Stimulated activated CD8-positive, alpha-beta memory T cell treated with anti-CD3 and anti-CD28 coated beads, Interleukin-4, amount 100 ng/mL, for 24 hours (primary cell): Measurements from ENCODE around the gene NCKAP5L.
"Not testable (repeated sequence)": the region's sequence is repeated elsewhere in the genome, so short reads cannot be mapped to it uniquely, and the experiment has no call there.

Source experiments
- DNase-seq: peaks from one replicate; pipeline ENCODE4 v3.0.0-alpha.2; 2020; ENCODE audit warnings: low read depth

Gene NCKAP5L

DNA sequence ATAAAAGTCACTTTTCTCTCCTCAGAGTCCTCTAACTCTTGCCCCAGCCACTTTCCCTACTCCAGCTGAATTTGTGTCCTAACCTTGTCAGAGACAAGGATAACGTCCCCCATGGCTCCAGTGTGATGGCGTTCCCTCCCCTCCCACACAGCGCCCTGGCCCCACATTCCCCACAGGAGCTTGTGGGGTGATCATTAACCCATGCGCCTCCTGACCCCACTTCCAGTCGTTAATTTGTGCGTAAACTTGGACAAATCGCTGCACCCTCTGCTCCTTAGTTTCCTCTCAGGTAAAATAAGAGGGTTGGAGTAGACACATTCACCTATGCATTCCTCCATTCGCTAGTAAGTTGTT, 37.5 kb upstream of the NCKAP5L start:
- no peak for DNase-seq

DNA sequence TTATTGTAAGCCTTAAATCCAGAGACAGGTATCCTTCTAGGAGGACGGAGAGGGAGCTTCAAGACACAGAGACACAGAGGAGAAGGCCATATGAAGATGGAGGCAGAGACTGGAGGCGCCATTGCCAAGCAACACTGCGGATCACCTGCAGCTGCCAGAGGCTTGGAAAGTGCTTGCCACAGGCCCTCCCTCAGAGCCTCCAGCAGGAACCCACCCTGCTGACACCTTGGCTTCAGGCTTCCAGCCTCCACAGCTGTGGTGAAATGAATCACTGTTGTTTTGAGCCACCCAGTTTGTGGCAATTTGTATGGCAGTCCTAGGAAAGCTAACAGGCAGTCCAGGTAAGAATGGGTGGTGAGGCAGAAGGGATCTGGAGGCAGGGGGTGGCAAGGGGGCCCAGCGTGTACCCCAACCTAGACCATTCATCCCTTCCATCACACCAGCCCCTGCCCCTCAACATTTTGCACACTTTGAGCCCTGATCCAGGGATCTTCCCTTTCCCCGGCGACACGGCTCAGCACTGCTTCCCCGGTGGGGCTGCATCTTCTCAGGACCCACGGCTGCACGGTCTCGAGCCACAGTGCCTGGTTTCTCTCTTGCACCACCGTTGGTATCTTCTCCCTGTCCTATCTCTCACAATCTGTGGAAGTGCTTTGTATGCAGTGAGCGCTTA, 37.0 kb upstream of the NCKAP5L start:
- DNase-seq, result no peak

DNA sequence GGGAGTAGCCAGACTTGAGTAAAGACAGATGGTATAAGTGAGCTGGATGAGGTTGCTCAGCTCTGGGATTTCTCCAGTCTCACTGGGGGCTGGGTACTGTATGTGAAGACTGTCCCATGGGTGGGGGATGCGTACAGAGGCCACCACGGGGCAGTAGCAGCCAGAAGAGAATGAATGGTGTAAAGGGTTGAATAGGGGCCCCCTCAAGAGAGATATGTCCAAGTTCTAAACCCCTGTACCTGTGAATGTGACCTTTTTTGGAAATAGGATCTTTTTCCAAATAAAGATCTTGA, 36.5 kb upstream of the NCKAP5L start:
- no peak for DNase-seq

DNA sequence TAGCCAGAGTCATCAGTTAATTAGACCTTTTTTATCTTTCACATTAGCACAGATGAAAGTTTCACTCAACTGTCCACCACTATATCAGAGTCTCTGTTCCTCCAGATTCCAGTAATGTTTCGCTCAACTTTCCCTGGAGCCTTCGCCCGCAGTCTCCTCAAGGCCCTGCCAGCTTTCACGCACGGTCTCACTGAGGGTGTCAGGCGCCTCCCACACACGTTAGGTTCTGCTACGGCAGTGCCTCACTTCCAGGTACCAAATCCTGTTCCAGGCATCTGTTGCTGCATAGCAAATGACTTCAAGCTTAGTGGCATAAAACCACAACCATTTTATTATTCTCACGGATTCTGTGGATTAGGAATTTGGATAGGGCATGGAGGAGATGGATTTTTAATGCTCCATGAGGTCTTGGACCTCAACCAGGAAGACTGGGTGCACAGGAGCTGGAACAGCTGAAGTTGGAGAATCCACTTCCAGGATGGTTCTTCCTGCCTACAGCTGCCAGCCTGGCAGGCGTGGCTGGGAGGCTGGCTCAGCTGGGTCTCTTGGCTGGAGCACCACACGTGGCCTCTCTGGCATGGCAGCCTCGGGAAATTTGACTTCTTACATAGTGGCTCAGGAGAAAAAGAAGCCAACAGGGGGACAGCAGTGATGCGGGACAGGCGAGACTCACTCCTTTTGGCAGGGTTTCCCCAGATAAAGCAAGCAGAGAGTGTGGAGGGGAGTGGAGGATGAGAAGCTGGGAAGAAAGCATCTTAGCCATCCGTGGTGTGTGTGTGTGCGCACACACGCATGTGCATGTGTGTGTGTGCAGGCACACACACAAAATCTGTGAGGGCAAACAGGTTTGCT, 36.0 kb upstream of the NCKAP5L start:
- DNase-seq, result no peak

- not testable (repeated sequence) for DNase-seq
Observed at GRCh38 chr12:49860921-49861320, 32.7 kb upstream of the NCKAP5L start.

- DNase-seq, result not testable (repeated sequence)
Observed at GRCh38 chr12:49855890-49856289, 27.7 kb upstream of the NCKAP5L start.

DNA sequence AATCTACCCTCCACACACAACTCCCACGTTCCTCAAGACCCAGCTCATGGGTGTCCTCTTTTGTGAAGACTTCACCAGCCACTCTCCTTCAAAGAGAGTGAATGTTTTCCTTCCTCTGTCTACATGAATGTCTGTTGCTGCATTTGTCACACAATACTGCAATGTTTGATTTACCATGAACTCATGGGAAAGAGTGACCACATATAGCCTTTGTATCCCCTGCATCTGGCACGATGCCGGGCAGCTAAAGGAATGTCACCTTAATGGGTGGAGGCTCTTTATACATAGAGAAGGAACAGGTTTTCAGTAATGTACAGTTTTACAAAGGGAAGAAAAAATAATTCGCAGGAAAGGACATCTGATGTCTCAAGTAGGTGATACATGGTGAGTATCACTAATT, 26.8 kb upstream of the NCKAP5L start:
- DNase-seq, result no peak

- no peak for DNase-seq
Observed at GRCh38 chr12:49853671-49854070, 25.5 kb upstream of the NCKAP5L start.

- DNase-seq, result no peak
Observed at GRCh38 chr12:49847161-49847560, 18.9 kb upstream of the NCKAP5L start.

- no peak for DNase-seq
Observed at GRCh38 chr12:49846032-49846431, 17.8 kb upstream of the NCKAP5L start.

- no peak for DNase-seq
Observed at GRCh38 chr12:49843876-49844437, 15.7 kb upstream of the NCKAP5L start.

DNA sequence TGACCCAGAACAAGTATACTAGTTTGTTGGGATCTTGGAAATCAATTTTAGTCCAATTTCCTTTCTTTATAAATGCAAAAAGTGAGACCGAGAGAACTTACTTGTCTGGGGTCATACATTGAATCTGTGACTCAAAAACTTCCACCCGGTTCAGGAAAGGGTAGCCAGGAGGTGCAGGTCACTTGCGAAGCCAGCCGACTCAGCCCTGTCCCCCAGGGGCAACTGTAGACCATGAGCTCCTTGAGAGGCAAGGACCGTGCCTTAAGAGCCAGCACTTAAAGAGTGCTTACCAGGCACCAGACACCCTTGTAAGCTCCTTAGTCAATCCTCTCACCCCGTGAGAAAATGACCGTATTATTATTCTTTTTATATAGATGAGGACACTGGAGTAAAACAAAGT, 15.2 kb upstream of the NCKAP5L start:
- no peak for DNase-seq

DNA sequence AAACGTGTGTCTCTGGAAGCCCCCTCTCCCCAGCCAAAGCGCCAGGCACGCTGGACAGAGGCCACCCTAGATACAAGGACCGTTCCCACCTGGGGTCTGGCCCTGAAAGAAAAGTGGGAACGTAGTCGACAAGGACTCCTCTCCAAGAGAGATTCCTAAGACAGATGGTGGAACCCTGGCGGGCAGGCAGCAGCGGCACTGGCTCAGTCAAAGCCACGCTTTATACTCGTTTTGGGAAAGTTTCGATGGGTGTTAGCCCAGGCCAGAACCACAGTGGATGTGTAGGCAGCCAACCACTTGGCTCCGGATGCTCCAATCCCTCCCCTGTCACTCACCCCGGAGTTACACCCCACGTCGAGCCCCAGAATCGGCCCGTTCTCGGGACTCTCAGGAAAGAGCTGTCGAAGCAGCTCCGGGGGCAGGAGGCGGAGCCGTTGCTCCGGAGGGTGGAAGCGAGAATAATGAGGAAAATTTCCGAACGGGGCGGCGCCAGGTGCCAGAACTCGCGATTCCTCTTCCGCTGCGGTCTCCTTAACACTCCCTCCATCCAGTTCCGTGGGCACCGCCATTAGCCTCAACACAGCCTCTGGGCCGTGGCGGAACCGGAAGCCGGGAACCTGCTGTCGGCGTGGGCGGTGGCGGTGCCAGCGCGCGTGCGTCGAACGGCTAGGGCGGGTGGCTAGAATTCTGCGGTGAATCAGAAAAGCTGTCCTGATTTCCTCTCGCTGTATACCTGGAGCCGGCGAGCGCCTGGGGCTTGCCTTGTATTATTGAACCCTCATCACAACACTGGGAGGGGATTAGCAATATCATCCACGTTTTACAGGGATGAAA, 14.5 kb upstream of the NCKAP5L start, which contains the start of gene BCDIN3D:
Gene BCDIN3D (minus strand): TSS at position 588 of the 834 bp plus-strand sequence. CDS start 19 bp downstream, at position 569.
- peak; percentile 92 for DNase-seq

DNA sequence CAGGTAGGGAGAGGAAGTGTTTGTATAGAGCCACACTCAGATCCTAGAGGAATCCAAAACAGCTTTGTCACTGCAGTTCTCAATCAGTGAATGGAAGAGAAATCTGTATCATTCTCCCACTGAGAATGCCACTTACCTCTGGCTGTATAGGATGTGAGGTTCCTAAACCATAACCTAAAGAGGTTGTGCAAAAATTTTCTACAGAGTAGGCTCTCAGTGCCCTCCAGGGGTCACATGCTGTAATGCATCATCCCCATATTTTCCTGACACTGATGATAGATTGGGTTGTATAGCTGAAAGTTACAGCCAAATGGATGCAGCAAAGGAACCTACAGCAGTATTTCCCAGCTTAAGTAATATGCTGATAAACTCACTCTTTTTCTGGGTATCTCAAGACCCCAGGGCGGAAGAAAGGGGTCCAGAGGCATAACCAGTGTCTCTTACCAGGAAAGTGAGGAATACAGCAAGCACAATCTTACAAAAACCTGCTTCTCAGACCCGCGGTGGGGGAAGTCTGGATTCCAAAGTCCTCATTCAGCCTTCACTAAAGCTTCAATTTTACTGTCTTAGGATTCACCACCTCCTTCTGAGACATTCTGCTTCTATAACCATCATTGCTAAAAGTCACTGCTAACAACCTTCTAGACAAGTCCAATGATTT, 10.9 kb upstream of the NCKAP5L start:
- DNase-seq, result no peak

GRCh38 chr12:49832836-49833421, 4.7 kb upstream of the NCKAP5L start:
- DNase-seq, result no peak

DNA sequence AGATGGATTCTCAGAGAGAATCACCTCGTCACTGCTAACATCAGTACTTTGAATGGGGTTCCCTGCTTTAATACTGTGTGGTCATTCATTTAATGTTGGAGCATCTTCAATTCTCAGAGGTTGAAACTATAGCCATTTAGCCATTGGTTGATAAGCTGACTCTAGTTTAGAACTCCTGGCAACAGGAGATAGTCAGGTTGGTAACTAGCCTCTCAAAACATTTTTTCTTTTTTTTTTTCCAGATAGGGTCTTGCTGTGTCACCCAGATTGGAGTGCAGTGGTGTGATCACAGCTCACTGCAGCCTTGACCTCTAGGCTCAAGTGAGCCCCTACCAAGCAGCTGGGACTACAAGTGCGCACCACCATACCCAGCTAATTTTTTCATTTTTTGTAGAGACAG, 3.5 kb upstream of the NCKAP5L start:
- no peak for DNase-seq

DNA sequence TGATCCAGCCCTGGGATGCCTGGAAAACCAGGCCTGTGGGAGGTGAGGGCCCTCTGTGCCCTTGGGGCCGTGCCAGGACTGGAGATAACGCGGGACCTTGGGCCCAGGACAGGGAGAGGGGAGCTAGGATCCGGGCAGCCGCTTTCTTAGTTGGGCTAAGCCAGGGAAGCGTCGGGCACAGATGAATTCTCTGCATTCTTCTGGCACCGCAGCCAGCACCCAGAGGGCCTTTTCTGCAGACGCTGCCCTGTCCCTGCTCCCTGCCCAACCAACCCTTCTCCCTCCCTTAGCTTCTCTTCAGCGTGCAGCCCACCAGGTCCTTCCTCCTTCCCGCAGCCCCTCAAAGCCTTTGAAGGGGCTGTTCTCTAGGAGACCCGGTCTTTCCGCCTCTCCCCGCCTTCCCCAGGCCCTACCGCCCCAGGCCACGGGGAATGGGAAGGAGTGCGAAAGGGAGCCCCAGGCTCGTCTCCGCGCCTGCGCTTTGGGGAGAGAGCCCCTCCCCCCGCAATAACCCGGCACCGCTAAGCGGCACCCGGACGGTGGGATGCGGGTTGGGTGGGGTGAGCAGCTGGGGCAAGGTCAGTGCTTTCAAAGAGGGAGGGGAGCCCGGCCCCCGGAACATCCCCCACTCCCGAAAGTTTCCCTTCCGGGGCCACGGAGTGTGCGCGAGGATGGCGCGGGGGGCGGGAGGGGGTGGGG, 663 bp downstream of the NCKAP5L start:
- DNase-seq, result no peak

- no peak for DNase-seq
Observed at GRCh38 chr12:49827051-49827400, 1.2 kb downstream of the NCKAP5L start.

DNA sequence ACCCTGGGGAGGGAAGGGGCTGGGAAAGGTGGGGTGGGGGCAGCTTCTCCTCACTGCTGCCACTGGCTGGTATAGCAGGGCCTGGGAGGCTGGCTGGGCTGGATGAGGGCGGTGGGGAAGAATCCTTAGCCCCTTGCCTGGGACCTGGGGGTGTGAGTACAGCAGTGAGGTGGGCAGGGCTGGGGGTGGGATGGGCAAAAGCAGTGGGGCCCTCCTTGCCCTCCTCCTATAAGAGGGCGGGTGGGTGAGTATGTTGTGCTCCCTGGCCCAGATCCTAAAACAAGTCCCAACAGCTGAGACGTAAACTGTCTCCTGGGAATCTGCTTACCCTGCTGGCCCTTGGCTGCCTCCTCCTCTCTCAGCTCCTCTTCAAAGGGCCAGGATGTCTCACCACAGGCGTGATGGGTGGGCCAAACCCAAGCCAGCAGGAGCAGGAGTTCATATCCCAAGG, 2.2 kb downstream of the NCKAP5L start:
- no peak for DNase-seq

- no peak for DNase-seq
Observed at GRCh38 chr12:49825360-49825970, 2.7 kb downstream of the NCKAP5L start.

- no peak for DNase-seq
Observed at GRCh38 chr12:49824895-49825294, 3.3 kb downstream of the NCKAP5L start.
